CD4-positive, alpha-beta T cell (primary cell): ENCODE results near the gene APBA2. TPM values are rescaled to one million over a fixed set of nuclear protein-coding genes. Genes with fewer than 3 reads are reported as not detected.

Experiments used
- ATAC-seq: fragments of 200-7000 bp; cut with Tn5 transposase; one replicate; pipeline ENCODE4 v1.10.0; 2022; ENCODE audit warnings: mild to moderate bottlenecking; ENCODE audit not compliant: poor library complexity
- CTCF ChIA-PET: fragments of 350-600 bp; sonication (Branson Sonifier 250); formaldehyde crosslinking; loops from one replicate; lab custom pipeline; 2021; ENCODE audit warnings: antibody characterized with exemption, inconsistent platforms; lab: Charles Lee
- POLR2A ChIA-PET: fragments of 350-600 bp; sonication (Branson Sonifier 250); formaldehyde crosslinking; loops from one replicate; lab custom pipeline; 2021; ENCODE audit warnings: antibody characterized with exemption, inconsistent platforms; lab: Charles Lee
- DNase-seq, 14 experiments: peaks; one replicate each; pipeline ENCODE4 v3.0.0-alpha.2; 2013 to 2020; ENCODE audit warnings: mixed read lengths in 2 of 14
- H3K27ac ChIP-seq, 2 donors: one replicate each; pipeline versions ENCODE4 v1.5.1 to v1.7.0; 2013; ENCODE audit warnings: low read length in 2 of 2, low read depth in 1 of 2, mild to moderate bottlenecking in 1 of 2
- H3K27me3 ChIP-seq, 2 experiments: 1 replicate in 1 of 2; 2 replicates in 1 of 2; pipeline versions ENCODE4 v1.6.1 to v1.7.0; 2013; ENCODE audit warnings: low read length in 2 of 2, control low read depth in 1 of 2, mild to moderate bottlenecking in 1 of 2, moderate library complexity in 1 of 2; ENCODE audit not compliant: insufficient read depth in 2 of 2, control insufficient read depth in 1 of 2
- H3K36me3 ChIP-seq: one replicate; pipeline ENCODE4 v1.6.1; 2013; ENCODE audit warnings: low read length, control low read depth; ENCODE audit not compliant: insufficient read depth
- H3K4me1 ChIP-seq: one replicate; pipeline ENCODE4 v1.6.1; 2013; ENCODE audit warnings: low read length, control low read depth; ENCODE audit not compliant: insufficient read depth
- H3K4me3 ChIP-seq: one replicate; pipeline ENCODE4 v1.5.1; 2013; ENCODE audit warnings: mild to moderate bottlenecking, low read length, moderate library complexity
- H3K9me3 ChIP-seq, 2 experiments: 1 replicate in 1 of 2; 2 replicates in 1 of 2; pipeline versions ENCODE4 v1.6.1 to v1.7.0; 2013; ENCODE audit warnings: low read length in 2 of 2, mild to moderate bottlenecking in 2 of 2, control low read depth in 1 of 2, moderate library complexity in 1 of 2; ENCODE audit not compliant: control insufficient read depth in 1 of 2, insufficient read depth in 1 of 2
- H3K27ac Mint-ChIP-seq: one replicate; pipeline ENCODE4 v1.8.0; 2020; ENCODE audit warnings: mixed read lengths
- H3K27me3 Mint-ChIP-seq: one replicate; pipeline ENCODE4 v1.8.0; 2021; ENCODE audit warnings: mixed read lengths
- H3K36me3 Mint-ChIP-seq: one replicate; pipeline ENCODE4 v1.8.0; 2021; ENCODE audit warnings: low read depth, mixed read lengths
- H3K4me1 Mint-ChIP-seq: one replicate; pipeline ENCODE4 v1.8.0; 2021; ENCODE audit warnings: low read depth, mixed read lengths
- H3K4me3 Mint-ChIP-seq: one replicate; pipeline ENCODE4 v1.8.0; 2020; ENCODE audit warnings: mild to moderate bottlenecking, mixed read lengths
- H3K9me3 Mint-ChIP-seq: one replicate; pipeline ENCODE4 v1.8.0; 2020; ENCODE audit warnings: mixed read lengths
- CTCF ChIP-seq: fragments of 200-600 bp; IDR thresholded peaks from one replicate; pipeline ENCODE4 v1.8.0; 2022; ENCODE audit warnings: antibody characterized with exemption, mild to moderate bottlenecking
- intact Hi-C, 2 experiments: fragments of 100-400 bp; cut with DNase I in 1 of 2; cut with micrococcal nuclease in 1 of 2; formaldehyde crosslinking; loops; one replicate each; pipeline versions ENCODE4 v1.15.1 to v1.9.0; 2023 to 2025; cut with DNase I, micrococcal nuclease
- total RNA-seq, 174 experiments: library from RNA in 2 of 174; stranded (reverse) in 2 of 174; gene quantifications; one replicate each; pipeline ENCODE4 v1.2.3 and lab custom pipeline; 2021 to 2026

Gene APBA2
- total RNA-seq, 2 experiments from 2014 or later, result 123 to 126 TPM

GRCh38 chr15:29115093-29115991 lies 229.6 kb downstream of the APBA2 start:
- H3K27me3 ChIP-seq, result no peaks in the 10 kb centered on the region
- H3K4me1 Mint-ChIP-seq, result peaks cover 13% of the 10 kb centered on the region
- H3K27ac ChIP-seq, result no peak overlapping the region
- H3K4me1 ChIP-seq, result peaks cover 19% of the 10 kb centered on the region
- H3K27ac Mint-ChIP-seq, result peak overlapping the region; percentile 24
- H3K36me3 ChIP-seq, result no peaks in the 10 kb centered on the region
- TF ChIP-seq CTCF, result peak; percentile 61
- peak overlapping the region; percentile 32 for H3K4me3 ChIP-seq
- peak overlapping the region; percentile 58 for H3K4me3 Mint-ChIP-seq
- H3K9me3 Mint-ChIP-seq, result no peaks in the 10 kb centered on the region
- ChIA-PET POLR2A (interaction anchor here (0.5 to 0.9 kb wide), 2 partner anchors 122 to 155 kb away, joined by 3 read pairs; no protein-coding TSS in a partner anchor), CTCF (no interaction called here)
- peaks cover 5% of the 10 kb centered on the region for H3K36me3 Mint-ChIP-seq
- peaks cover 0 to 4% of the 10 kb centered on the region in 2 experiments for H3K9me3 ChIP-seq
- intact Hi-C loops, result no loop called here
- H3K27me3 Mint-ChIP-seq, result no peaks in the 10 kb centered on the region
- peak in 3 of 14 experiments; percentile 6 to 40 (median 29) for DNase-seq
- ATAC-seq, result peak; percentile 39

GRCh38 chr15:29116970-29117700 lies 231.4 kb downstream of the APBA2 start:
- intact Hi-C loops, result no loop called here
- ChIA-PET POLR2A (no interaction called here), CTCF (no interaction called here)
- Histone ChIP-seq H3K27ac (no peak overlapping the region), H3K27me3 (no peaks in the 10 kb centered on the region), H3K4me3 (no peak overlapping the region), H3K9me3 (peaks cover 0 to 4% of the 10 kb centered on the region in 2 experiments), H3K36me3 (no peaks in the 10 kb centered on the region), H3K4me1 (peaks cover 19% of the 10 kb centered on the region)
- H3K4me1 Mint-ChIP-seq, result peaks cover 13% of the 10 kb centered on the region
- DNase-seq (no peak), ATAC-seq (no peak)
- no peak for TF ChIP-seq CTCF
- no peak overlapping the region for H3K4me3 Mint-ChIP-seq
- no peaks in the 10 kb centered on the region for H3K9me3 Mint-ChIP-seq
- peaks cover 5% of the 10 kb centered on the region for H3K36me3 Mint-ChIP-seq
- H3K27me3 Mint-ChIP-seq, result no peaks in the 10 kb centered on the region
- H3K27ac Mint-ChIP-seq, result no peak overlapping the region

GRCh38 chr15:29117778-29118177 lies 232.0 kb downstream of the APBA2 start:
- Mint-ChIP-seq H3K4me3 (peak overlapping the region; percentile 15), H3K9me3 (no peaks in the 10 kb centered on the region), H3K27me3 (no peaks in the 10 kb centered on the region), H3K36me3 (peaks cover 5% of the 10 kb centered on the region), H3K27ac (peak overlapping the region; percentile 30), H3K4me1 (peaks cover 13% of the 10 kb centered on the region)
- Histone ChIP-seq H3K4me3 (no peak overlapping the region), H3K27me3 (no peaks in the 10 kb centered on the region), H3K36me3 (no peaks in the 10 kb centered on the region), H3K9me3 (peaks cover 0 to 4% of the 10 kb centered on the region in 2 experiments), H3K27ac (no peak overlapping the region), H3K4me1 (peaks cover 19% of the 10 kb centered on the region)
- ATAC-seq (no peak), DNase-seq (no peak)
- TF ChIP-seq CTCF, result no peak
- ChIA-PET POLR2A (no interaction called here), CTCF (interaction anchor here (1.1 kb wide), 1 partner anchor 16 kb away, joined by 3 read pairs; no protein-coding TSS in a partner anchor)
- intact Hi-C loops, result no loop called here
